Smooth muscle cell (in vitro differentiated cells): ENCODE measurements around the gene DQX1. TPM values are rescaled to one million over a fixed set of nuclear protein-coding genes. Genes with fewer than 3 reads are reported as not detected.

Source experiments
- DNase-seq: peaks from one replicate; lab custom pipeline; 2025; ENCODE audit not compliant: unreplicated experiment; lab: John Stamatoyannopoulos, UW
- H2AFZ ChIP-seq: fragments of 200-600 bp; sonication (generic); 2 replicates; pipeline ENCODE4 v1.6.0; 2016; ENCODE audit warnings: antibody characterized with exemption, low read depth, mild to moderate bottlenecking
- H3F3A ChIP-seq: fragments of 200-600 bp; sonication (generic); 2 replicates; pipeline ENCODE4 v1.6.0; 2017; ENCODE audit warnings: antibody characterized with exemption, low read depth
- H3K27ac ChIP-seq: fragments of 200-600 bp; sonication (generic); 2 replicates; pipeline ENCODE4 v1.5.1; 2016; ENCODE audit warnings: low read depth, mild to moderate bottlenecking
- H3K27me3 ChIP-seq: fragments of 200-600 bp; sonication (generic); 2 replicates; pipeline ENCODE4 v1.6.1; 2016; ENCODE audit warnings: low read depth, mild to moderate bottlenecking
- H3K36me3 ChIP-seq: fragments of 200-600 bp; sonication (generic); 2 replicates; pipeline ENCODE4 v1.5.1; 2016; ENCODE audit warnings: low read depth
- H3K4me1 ChIP-seq: fragments of 200-600 bp; sonication (generic); 2 replicates; pipeline ENCODE4 v1.5.1; 2016; ENCODE audit warnings: low read depth
- H3K4me2 ChIP-seq: fragments of 200-600 bp; sonication (generic); 2 replicates; pipeline ENCODE4 v1.6.0; 2016; ENCODE audit warnings: mild to moderate bottlenecking
- H3K4me3 ChIP-seq: fragments of 200-600 bp; sonication (generic); 2 replicates; pipeline ENCODE4 v1.5.1; 2016; ENCODE audit warnings: mild to moderate bottlenecking
- H3K79me2 ChIP-seq: fragments of 200-600 bp; sonication (generic); 2 replicates; pipeline ENCODE4 v1.6.0; 2016; ENCODE audit warnings: low read depth, mild to moderate bottlenecking
- H3K9ac ChIP-seq: fragments of 200-600 bp; sonication (generic); 2 replicates; pipeline ENCODE4 v1.6.0; 2016; ENCODE audit warnings: low read depth
- H3K9me3 ChIP-seq: fragments of 200-600 bp; sonication (generic); replicated peaks from 2 replicates; pipeline ENCODE4 v1.5.1; 2016; ENCODE audit warnings: low read depth
- H4K20me1 ChIP-seq: fragments of 200-600 bp; sonication (generic); 2 replicates; pipeline ENCODE4 v1.6.0; 2016; ENCODE audit warnings: low read depth
- WGBS: methylation state at CpG from one replicate; pipeline ENCODE4 v1.1.7; 2016; ENCODE audit warnings: low lambda C conversion rate; 5-methylcytosine and 5-hydroxymethylcytosine counted together
- polyA plus RNA-seq: library from polyadenylated mRNA; unstranded; fragments of >200 nt; fragmentation: Nextera tagmentation; extraction: Ambion mirVana; gene quantifications from 2 replicates; pipeline ENCODE4 v1.2.1, GENCODE V29; 2016
- total RNA-seq: library from RNA; depleted of rRNA; stranded (reverse); fragments of >200 nt; gene quantifications from 2 replicates; pipeline ENCODE4 v1.2.3, GENCODE V29; 2014
- TF ChIP-seq, protein P1 (sequence below): fragments of 200-600 bp; sonication (generic); IDR thresholded peaks from 2 replicates; pipeline ENCODE4 v1.5.1; 2017; ENCODE audit warnings: borderline replicate concordance, mild to moderate bottlenecking, antibody characterized with exemption; ENCODE audit not compliant: insufficient read depth, poor library complexity, severe bottlenecking

DQX1 gene
- total and polyA plus RNA-seq, 2 experiments from 2014 or later, result 0.27 TPM; not detected in 1

DNA sequence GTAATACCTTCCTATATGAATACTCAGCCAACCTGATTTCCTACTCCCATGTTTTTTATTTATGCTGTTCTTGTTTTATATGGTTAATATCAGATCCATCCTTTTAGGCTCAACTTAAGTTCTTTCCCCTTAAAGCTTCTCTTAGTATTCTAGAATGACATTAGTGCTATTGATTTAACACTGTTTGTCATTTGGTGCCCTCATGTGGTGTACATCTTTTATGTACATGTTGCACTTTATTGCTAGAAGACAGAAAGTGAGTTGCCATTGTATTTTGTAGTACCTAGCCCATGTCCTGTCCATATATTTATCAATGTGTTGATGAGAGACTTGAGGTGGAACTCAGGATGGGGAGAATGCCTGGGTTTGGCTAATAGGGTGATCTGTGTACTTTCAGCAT is 6.2 kb upstream of the DQX1 start:
- no peak overlapping the region for H3K9ac ChIP-seq

DNA sequence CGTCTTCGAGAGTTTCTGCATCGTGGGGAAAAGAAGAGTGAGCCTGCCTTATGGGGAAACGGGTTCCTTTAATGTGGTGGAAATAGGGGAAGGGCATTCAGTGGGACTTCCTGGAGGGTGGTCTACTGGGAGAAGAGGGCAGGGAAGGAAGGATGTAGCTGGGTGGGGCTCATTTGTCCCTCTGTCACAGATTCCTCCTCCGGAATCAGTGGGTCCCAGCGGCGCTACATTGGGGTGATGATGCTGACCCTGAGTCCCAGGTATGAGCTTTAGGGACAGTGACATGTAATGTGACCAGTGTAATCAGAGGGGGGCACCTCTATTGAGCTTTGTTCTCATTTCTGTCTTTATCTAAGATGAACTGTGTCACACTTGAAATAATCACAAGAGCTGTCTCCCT is 5.6 kb upstream of the DQX1 start:
- WGBS, result 89% methylated on average over 7 of the region's 7 CpGs
- H3F3A ChIP-seq, result peaks cover 22% of the 10 kb centered on the region
- TF ChIP-seq, protein P1, sequence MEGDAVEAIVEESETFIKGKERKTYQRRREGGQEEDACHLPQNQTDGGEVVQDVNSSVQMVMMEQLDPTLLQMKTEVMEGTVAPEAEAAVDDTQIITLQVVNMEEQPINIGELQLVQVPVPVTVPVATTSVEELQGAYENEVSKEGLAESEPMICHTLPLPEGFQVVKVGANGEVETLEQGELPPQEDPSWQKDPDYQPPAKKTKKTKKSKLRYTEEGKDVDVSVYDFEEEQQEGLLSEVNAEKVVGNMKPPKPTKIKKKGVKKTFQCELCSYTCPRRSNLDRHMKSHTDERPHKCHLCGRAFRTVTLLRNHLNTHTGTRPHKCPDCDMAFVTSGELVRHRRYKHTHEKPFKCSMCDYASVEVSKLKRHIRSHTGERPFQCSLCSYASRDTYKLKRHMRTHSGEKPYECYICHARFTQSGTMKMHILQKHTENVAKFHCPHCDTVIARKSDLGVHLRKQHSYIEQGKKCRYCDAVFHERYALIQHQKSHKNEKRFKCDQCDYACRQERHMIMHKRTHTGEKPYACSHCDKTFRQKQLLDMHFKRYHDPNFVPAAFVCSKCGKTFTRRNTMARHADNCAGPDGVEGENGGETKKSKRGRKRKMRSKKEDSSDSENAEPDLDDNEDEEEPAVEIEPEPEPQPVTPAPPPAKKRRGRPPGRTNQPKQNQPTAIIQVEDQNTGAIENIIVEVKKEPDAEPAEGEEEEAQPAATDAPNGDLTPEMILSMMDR, result no peak
- no peaks in the 10 kb centered on the region for H3K36me3 ChIP-seq
- peaks cover 28% of the 10 kb centered on the region for H3K79me2 ChIP-seq
- H3K4me3 ChIP-seq, result no peak overlapping the region
- no peak overlapping the region for H3K9ac ChIP-seq
- DNase-seq, result no peak
- peaks cover 11% of the 10 kb centered on the region for H3K4me1 ChIP-seq
- H4K20me1 ChIP-seq, result peaks cover 11% of the 10 kb centered on the region
- no peaks in the 10 kb centered on the region for H3K27me3 ChIP-seq
- H2AFZ ChIP-seq, result no peak overlapping the region
- peak overlapping the region; percentile 99 for H3K4me2 ChIP-seq
- no peaks in the 10 kb centered on the region for H3K9me3 ChIP-seq
- peak overlapping the region; percentile 71 for H3K27ac ChIP-seq

More for the DNA sequence above, 6.2 kb upstream of the DQX1 start:
- peaks cover 28% of the 10 kb centered on the region for H3K79me2 ChIP-seq
- H3K9me3 ChIP-seq, result no peaks in the 10 kb centered on the region
- H3K27ac ChIP-seq, result no peak overlapping the region
- DNase-seq, result no peak
- TF ChIP-seq, protein P1, result peak; percentile 30
- H4K20me1 ChIP-seq, result peaks cover 11% of the 10 kb centered on the region
- H3K4me3 ChIP-seq, result no peak overlapping the region
- H2AFZ ChIP-seq, result no peak overlapping the region
- H3K36me3 ChIP-seq, result no peaks in the 10 kb centered on the region
- no peak overlapping the region for H3K4me2 ChIP-seq
- H3K27me3 ChIP-seq, result no peaks in the 10 kb centered on the region
- peaks cover 11% of the 10 kb centered on the region for H3K4me1 ChIP-seq
- peaks cover 28% of the 10 kb centered on the region for H3F3A ChIP-seq

DNA sequence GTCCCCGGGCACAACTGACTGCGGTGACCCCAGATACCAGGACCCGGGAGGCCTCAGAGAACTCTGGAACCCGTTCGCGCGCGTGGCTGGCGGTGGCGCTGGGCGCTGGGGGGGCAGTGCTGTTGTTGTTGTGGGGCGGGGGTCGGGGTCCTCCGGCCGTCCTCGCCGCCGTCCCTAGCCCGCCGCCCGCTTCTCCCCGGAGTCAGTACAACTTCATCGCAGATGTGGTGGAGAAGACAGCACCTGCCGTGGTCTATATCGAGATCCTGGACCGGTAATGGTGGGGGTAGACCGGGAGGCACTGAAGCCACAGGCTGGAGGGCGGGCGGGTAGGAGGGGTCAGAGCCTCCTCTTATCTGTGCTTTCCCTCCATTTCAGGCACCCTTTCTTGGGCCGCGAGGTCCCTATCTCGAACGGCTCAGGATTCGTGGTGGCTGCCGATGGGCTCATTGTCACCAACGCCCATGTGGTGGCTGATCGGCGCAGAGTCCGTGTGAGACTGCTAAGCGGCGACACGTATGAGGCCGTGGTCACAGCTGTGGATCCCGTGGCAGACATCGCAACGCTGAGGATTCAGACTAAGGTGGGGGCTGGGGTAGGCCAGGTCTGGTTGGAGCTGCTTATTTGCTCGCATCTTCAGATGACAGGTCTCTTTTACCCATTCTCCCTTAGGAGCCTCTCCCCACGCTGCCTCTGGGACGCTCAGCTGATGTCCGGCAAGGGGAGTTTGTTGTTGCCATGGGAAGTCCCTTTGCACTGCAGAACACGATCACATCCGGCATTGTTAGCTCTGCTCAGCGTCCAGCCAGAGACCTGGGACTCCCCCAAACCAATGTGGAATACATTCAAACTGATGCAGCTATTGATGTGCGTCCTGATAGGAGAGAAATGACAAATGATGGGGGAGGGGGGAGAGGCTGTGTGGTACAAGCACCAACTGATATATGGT is 4.5 kb upstream of the DQX1 start:
- Histone ChIP-seq H3K36me3 (no peaks in the 10 kb centered on the region), H2AFZ (peak overlapping the region; percentile 69), H4K20me1 (peaks cover 11% of the 10 kb centered on the region), H3K27ac (peak overlapping the region; percentile 71), H3K27me3 (no peaks in the 10 kb centered on the region), H3F3A (peaks cover 20% of the 10 kb centered on the region), H3K4me2 (peak overlapping the region; percentile 99), H3K79me2 (peaks cover 28% of the 10 kb centered on the region), H3K4me1 (peaks cover 11% of the 10 kb centered on the region), H3K9me3 (no peaks in the 10 kb centered on the region), H3K9ac (peak overlapping the region; percentile 89), H3K4me3 (peak overlapping the region; percentile 88)
- TF ChIP-seq, protein P1, result no peak
- DNase-seq, result no peak
- 11% methylated on average over 40 of the region's 54 CpGs for WGBS
